ENCODE measurements around the gene RNASEH2C.

DNA sequence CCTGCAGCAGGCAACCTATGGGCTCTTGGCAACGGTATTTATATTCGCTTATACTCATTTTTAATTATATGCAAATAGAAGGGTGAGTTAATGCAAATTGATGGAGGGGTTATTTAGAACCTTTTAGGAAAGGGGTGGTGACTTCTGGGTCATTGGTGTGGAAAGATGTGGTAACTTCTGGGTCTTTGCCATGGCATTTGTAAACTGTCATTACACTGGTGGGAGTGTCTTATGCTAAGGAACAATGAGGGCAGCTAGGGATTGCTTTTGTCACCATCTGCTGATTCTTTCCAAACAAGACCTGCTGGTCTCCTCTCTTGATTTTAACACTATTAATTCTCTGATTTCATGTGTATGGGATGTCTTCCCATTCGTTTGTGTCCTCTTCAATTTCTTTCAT lies 20.2 kb downstream of the RNASEH2C start:
- TF ChIP-seq ELF1 (IDR thresholded peaks at IDR 0.05): no peak
- TF ChIP-seq, protein P1, sequence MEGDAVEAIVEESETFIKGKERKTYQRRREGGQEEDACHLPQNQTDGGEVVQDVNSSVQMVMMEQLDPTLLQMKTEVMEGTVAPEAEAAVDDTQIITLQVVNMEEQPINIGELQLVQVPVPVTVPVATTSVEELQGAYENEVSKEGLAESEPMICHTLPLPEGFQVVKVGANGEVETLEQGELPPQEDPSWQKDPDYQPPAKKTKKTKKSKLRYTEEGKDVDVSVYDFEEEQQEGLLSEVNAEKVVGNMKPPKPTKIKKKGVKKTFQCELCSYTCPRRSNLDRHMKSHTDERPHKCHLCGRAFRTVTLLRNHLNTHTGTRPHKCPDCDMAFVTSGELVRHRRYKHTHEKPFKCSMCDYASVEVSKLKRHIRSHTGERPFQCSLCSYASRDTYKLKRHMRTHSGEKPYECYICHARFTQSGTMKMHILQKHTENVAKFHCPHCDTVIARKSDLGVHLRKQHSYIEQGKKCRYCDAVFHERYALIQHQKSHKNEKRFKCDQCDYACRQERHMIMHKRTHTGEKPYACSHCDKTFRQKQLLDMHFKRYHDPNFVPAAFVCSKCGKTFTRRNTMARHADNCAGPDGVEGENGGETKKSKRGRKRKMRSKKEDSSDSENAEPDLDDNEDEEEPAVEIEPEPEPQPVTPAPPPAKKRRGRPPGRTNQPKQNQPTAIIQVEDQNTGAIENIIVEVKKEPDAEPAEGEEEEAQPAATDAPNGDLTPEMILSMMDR (IDR thresholded peaks at IDR 0.05): no peak
- TF ChIP-seq RCOR1 (IDR thresholded peaks at IDR 0.05; ENCODE audit: low read length): no peak
- TF ChIP-seq, protein P2, sequence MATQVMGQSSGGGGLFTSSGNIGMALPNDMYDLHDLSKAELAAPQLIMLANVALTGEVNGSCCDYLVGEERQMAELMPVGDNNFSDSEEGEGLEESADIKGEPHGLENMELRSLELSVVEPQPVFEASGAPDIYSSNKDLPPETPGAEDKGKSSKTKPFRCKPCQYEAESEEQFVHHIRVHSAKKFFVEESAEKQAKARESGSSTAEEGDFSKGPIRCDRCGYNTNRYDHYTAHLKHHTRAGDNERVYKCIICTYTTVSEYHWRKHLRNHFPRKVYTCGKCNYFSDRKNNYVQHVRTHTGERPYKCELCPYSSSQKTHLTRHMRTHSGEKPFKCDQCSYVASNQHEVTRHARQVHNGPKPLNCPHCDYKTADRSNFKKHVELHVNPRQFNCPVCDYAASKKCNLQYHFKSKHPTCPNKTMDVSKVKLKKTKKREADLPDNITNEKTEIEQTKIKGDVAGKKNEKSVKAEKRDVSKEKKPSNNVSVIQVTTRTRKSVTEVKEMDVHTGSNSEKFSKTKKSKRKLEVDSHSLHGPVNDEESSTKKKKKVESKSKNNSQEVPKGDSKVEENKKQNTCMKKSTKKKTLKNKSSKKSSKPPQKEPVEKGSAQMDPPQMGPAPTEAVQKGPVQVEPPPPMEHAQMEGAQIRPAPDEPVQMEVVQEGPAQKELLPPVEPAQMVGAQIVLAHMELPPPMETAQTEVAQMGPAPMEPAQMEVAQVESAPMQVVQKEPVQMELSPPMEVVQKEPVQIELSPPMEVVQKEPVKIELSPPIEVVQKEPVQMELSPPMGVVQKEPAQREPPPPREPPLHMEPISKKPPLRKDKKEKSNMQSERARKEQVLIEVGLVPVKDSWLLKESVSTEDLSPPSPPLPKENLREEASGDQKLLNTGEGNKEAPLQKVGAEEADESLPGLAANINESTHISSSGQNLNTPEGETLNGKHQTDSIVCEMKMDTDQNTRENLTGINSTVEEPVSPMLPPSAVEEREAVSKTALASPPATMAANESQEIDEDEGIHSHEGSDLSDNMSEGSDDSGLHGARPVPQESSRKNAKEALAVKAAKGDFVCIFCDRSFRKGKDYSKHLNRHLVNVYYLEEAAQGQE (IDR thresholded peaks at IDR 0.05; ENCODE audit: low read depth, low read length): no peak
- TF ChIP-seq EP300 (IDR thresholded peaks at IDR 0.05; ENCODE audit: borderline replicate concordance in 1 of 2, low read depth in 1 of 2, low read length in 1 of 2): no peak
- TF ChIP-seq NRF1 (IDR thresholded peaks at IDR 0.05; ENCODE audit: low read depth, low read length): no peak
